OCI-LY3 (cell line): ENCODE results near the gene ASPN.

Source experiments
- CTCF ChIP-seq: fragments of 200-600, 300-600 bp; sonication (generic); IDR thresholded peaks from 2 replicates; pipeline ENCODE4 v1.5.1; 2014; ENCODE audit warnings: antibody characterized with exemption, low read length, low read depth
- EZH2phosphoT487 ChIP-seq: fragments of 200-600 bp; shearing (Covaris generic); IDR thresholded peaks from 2 replicates; pipeline ENCODE4 v1.6.1; 2018; ENCODE audit warnings: antibody characterized with exemption, mixed run types, low read depth

GRCh38 chr9:92496396-92497176 is 14.3 kb upstream of the ASPN start:
- no peak for TF ChIP-seq CTCF
- TF ChIP-seq EZH2phosphoT487: no peak
